Pons (tissue), 1 donor: ENCODE measurements around the gene NBDY.
"Not testable (repeated sequence)": the region's sequence is repeated elsewhere in the genome, so short reads cannot be mapped to it uniquely, and the experiment has no call there.

Experiments used
- DNase-seq: peaks from one replicate; pipeline ENCODE4 v3.0.0-alpha.2; 2016; ENCODE audit warnings: low spot score

The NBDY gene

GRCh38 chrX:56729152-56729850, at the start of gene NBDY:
TSS of gene NBDY (plus strand) at chrX:56729243. CDS start at chrX:56729354, 111 bp downstream.
- peak; percentile 53 for DNase-seq

GRCh38 chrX:56704530-56704929, 24.5 kb upstream of the NBDY start:
- not testable (repeated sequence) for DNase-seq

GRCh38 chrX:56726605-56727004, 2.4 kb upstream of the NBDY start:
- DNase-seq: peak; percentile 71

- no peak for DNase-seq
Measured at GRCh38 chrX:56727531-56727930, 1.5 kb upstream of the NBDY start.

- peak; percentile 55 for DNase-seq
Measured at GRCh38 chrX:56728321-56728720, 722 bp upstream of the NBDY start.

GRCh38 chrX:56728752-56729151, 291 bp upstream of the NBDY start:
- DNase-seq: peak; percentile 21

GRCh38 chrX:56733459-56734046, 4.5 kb downstream of the NBDY start:
- peak; percentile 74 for DNase-seq

- no peak for DNase-seq
Measured at GRCh38 chrX:56736219-56736618, 7.2 kb downstream of the NBDY start.

GRCh38 chrX:56738670-56739069, 9.6 kb downstream of the NBDY start:
- no peak for DNase-seq

- DNase-seq: no peak
Measured at GRCh38 chrX:56744996-56745395, 16.0 kb downstream of the NBDY start.

GRCh38 chrX:56746996-56747395, 18.0 kb downstream of the NBDY start:
- no peak for DNase-seq

GRCh38 chrX:56751071-56751470, 22.0 kb downstream of the NBDY start:
- DNase-seq: no peak

GRCh38 chrX:56757327-56757726, 28.3 kb downstream of the NBDY start:
- DNase-seq: no peak

- no peak for DNase-seq
Measured at GRCh38 chrX:56758456-56758855, 29.4 kb downstream of the NBDY start.

GRCh38 chrX:56759736-56760409, 30.8 kb downstream of the NBDY start:
- DNase-seq: no peak

- not testable (repeated sequence) for DNase-seq
Measured at GRCh38 chrX:56760410-56761124, 31.5 kb downstream of the NBDY start.

- DNase-seq: no peak
Measured at GRCh38 chrX:56761167-56761566, 32.1 kb downstream of the NBDY start.

GRCh38 chrX:56762220-56762619, 33.2 kb downstream of the NBDY start:
- no peak for DNase-seq

GRCh38 chrX:56762707-56763555, 33.9 kb downstream of the NBDY start:
- no peak for DNase-seq

- peak; percentile 80 for DNase-seq
Measured at GRCh38 chrX:56763556-56764152, 34.6 kb downstream of the NBDY start.
